ENCODE results near the gene GPC5. TPM values are rescaled to one million over a fixed set of nuclear protein-coding genes. Genes with fewer than 3 reads are reported as not detected.

GPC5 gene
- total and polyA plus RNA-seq, 3 donors from 2014 or later, result 11.5 to 81.8 (median 52.1) TPM

GRCh38 chr13:91824416-91824815 lies 426.0 kb downstream of the GPC5 start:
- H3K4me3 ChIP-seq, result no peak overlapping the region
- H3K27me3 ChIP-seq, result no peaks in the 10 kb centered on the region
- no peaks in the 10 kb centered on the region for H3K36me3 ChIP-seq (ENCODE audit: low read depth, missing control alignments)
- no peak overlapping the region for H3K27ac ChIP-seq
- TF ChIP-seq CTCF (IDR thresholded peaks at IDR 0.05) (no peak), POLR2A (IDR thresholded peaks at IDR 0.05) (no peak)
- no peaks in the 10 kb centered on the region for H3K9me3 ChIP-seq
- no peaks in the 10 kb centered on the region for H3K4me1 ChIP-seq
- DNase-seq, result no peak
- intact Hi-C loops (cut with DNase I; ENCODE audit: low total_unique reads), result no loop called here

- no peaks in the 10 kb centered on the region for H3K27me3 ChIP-seq
- TF ChIP-seq POLR2A (IDR thresholded peaks at IDR 0.05) (no peak), CTCF (IDR thresholded peaks at IDR 0.05) (no peak)
- no peaks in the 10 kb centered on the region for H3K9me3 ChIP-seq
- intact Hi-C loops (cut with DNase I; ENCODE audit: low total_unique reads), result no loop called here
- H3K27ac ChIP-seq, result no peak overlapping the region
- H3K36me3 ChIP-seq (ENCODE audit: low read depth, missing control alignments), result no peaks in the 10 kb centered on the region
- no peak overlapping the region for H3K4me3 ChIP-seq
- H3K4me1 ChIP-seq, result no peaks in the 10 kb centered on the region
- 84 to 93% methylated on average over 2 of the region's 2 CpGs for WGBS, 2 donors
- DNase-seq, result no peak
Measured at GRCh38 chr13:91825516-91825915, 427.1 kb downstream of the GPC5 start.

- DNase-seq, result no peak
- Histone ChIP-seq H3K4me1 (no peaks in the 10 kb centered on the region), H3K4me3 (no peak overlapping the region), H3K27ac (no peak overlapping the region), H3K9me3 (no peaks in the 10 kb centered on the region), H3K36me3 (ENCODE audit: low read depth, missing control alignments) (no peaks in the 10 kb centered on the region), H3K27me3 (no peaks in the 10 kb centered on the region)
- intact Hi-C loops (cut with DNase I; ENCODE audit: low total_unique reads), result no loop called here
- TF ChIP-seq POLR2A (IDR thresholded peaks at IDR 0.05) (no peak), CTCF (IDR thresholded peaks at IDR 0.05) (no peak)
Measured at GRCh38 chr13:91836553-91836952, 438.1 kb downstream of the GPC5 start.

GRCh38 chr13:91845612-91846011 lies 447.2 kb downstream of the GPC5 start:
- Histone ChIP-seq H3K4me3 (no peak overlapping the region), H3K27me3 (no peaks in the 10 kb centered on the region), H3K27ac (no peak overlapping the region), H3K36me3 (ENCODE audit: low read depth, missing control alignments) (no peaks in the 10 kb centered on the region), H3K4me1 (no peaks in the 10 kb centered on the region), H3K9me3 (no peaks in the 10 kb centered on the region)
- 53 to 63% methylated on average over 3 of the region's 3 CpGs for WGBS, 2 donors
- intact Hi-C loops (cut with DNase I; ENCODE audit: low total_unique reads), result no loop called here
- TF ChIP-seq POLR2A (IDR thresholded peaks at IDR 0.05), result no peak
- no peak for TF ChIP-seq CTCF (IDR thresholded peaks at IDR 0.05)
- DNase-seq, result no peak

GRCh38 chr13:91863699-91864098 lies 465.3 kb downstream of the GPC5 start:
- H3K9me3 ChIP-seq, result no peaks in the 10 kb centered on the region
- intact Hi-C loops (cut with DNase I; ENCODE audit: low total_unique reads), result no loop called here
- no peaks in the 10 kb centered on the region for H3K27me3 ChIP-seq
- 61 to 64% methylated on average over 1 of the region's 1 CpG for WGBS, 2 donors
- no peak overlapping the region for H3K27ac ChIP-seq
- H3K36me3 ChIP-seq (ENCODE audit: low read depth, missing control alignments), result no peaks in the 10 kb centered on the region
- no peak for DNase-seq
- no peaks in the 10 kb centered on the region for H3K4me1 ChIP-seq
- no peak for TF ChIP-seq POLR2A (IDR thresholded peaks at IDR 0.05)
- no peak overlapping the region for H3K4me3 ChIP-seq

Measured in testis (tissue), 3 donors.